ENCODE data around the gene HP1BP3.
A peak's percentile ranks its signal among the peaks of the same experiment; 100 is the strongest.

HP1BP3 gene, protein sequence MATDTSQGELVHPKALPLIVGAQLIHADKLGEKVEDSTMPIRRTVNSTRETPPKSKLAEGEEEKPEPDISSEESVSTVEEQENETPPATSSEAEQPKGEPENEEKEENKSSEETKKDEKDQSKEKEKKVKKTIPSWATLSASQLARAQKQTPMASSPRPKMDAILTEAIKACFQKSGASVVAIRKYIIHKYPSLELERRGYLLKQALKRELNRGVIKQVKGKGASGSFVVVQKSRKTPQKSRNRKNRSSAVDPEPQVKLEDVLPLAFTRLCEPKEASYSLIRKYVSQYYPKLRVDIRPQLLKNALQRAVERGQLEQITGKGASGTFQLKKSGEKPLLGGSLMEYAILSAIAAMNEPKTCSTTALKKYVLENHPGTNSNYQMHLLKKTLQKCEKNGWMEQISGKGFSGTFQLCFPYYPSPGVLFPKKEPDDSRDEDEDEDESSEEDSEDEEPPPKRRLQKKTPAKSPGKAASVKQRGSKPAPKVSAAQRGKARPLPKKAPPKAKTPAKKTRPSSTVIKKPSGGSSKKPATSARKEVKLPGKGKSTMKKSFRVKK

DNA sequence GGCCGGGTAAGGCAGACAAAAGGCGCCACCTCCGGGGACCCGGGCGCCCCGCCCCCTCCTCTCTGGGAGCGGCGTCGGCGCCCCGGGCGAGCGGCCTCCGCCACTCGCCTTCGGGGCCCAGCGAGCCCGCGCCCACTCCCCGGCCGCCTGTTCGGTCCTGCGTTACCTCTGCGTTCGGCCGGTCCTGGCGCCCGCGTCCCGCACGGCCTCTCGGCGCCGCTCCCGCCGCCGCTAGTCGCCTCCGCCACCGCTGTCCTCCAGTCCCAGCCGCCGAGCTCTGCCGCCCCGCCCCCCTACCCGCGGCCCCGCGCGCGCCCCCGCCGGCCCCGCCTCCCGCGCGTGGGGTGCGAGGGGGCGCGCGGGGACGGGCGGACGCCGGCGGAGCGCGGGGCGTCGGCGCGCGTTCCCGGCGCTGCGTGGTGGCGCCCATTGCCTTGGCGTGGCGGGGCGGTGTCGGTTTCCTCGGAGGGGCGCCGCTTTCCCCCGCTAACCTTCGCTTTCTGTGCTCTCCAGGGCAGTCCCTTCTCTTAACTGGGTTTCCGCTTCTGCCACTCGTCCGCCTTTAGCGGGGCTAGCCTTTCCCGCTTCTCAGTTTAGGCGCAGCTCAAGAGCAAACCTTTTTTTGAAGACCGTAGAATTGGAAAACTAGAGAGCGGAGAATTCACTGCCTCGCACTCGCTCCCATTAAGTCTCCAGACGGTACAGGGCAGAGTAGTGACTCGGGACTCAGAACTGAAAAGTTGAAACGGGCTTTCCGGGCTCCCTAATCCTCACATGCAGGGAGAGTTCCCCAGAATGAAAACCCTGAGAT, at the start of gene HP1BP3:
Gene HP1BP3 (minus strand): TSS at position 279 of the 811 bp plus-strand sequence. CDS start 6,867 bp downstream, outside the sequence.
- TF ChIP-seq, protein P1, sequence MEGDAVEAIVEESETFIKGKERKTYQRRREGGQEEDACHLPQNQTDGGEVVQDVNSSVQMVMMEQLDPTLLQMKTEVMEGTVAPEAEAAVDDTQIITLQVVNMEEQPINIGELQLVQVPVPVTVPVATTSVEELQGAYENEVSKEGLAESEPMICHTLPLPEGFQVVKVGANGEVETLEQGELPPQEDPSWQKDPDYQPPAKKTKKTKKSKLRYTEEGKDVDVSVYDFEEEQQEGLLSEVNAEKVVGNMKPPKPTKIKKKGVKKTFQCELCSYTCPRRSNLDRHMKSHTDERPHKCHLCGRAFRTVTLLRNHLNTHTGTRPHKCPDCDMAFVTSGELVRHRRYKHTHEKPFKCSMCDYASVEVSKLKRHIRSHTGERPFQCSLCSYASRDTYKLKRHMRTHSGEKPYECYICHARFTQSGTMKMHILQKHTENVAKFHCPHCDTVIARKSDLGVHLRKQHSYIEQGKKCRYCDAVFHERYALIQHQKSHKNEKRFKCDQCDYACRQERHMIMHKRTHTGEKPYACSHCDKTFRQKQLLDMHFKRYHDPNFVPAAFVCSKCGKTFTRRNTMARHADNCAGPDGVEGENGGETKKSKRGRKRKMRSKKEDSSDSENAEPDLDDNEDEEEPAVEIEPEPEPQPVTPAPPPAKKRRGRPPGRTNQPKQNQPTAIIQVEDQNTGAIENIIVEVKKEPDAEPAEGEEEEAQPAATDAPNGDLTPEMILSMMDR (conservative IDR thresholded peaks at IDR 0.05; ENCODE audit: low read depth, low read length): no peak
- H3K4me3 ChIP-seq (ENCODE audit: low read depth, low read length): peak within 1 kb of the TSS; percentile 98
- peak; percentile 71 for DNase-seq (ENCODE audit: low read depth)

DNA sequence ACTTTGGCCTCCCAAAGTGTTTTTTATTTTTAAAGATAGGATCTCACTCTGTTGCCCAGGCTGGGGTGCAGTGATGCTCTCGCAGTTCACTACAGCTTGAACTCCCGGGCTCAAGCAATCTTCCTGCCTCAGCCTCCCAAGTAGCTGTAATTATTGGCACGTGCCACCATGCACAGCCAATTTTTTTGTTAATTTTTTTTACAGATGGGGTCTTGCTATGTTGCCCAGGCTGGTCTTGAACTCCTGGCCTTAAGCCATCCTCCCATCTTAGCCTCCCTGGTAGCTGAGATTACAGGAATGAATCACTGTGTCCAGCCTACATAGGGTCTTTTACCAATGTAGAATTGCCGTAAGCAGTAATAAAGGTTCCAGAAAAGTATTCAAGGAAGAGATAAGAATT, 49.1 kb upstream of the HP1BP3 start:
- DNase-seq (ENCODE audit: low read depth): no peak
- no peak overlapping the region for H3K4me3 ChIP-seq (ENCODE audit: low read depth, low read length)
- TF ChIP-seq, protein P1 (conservative IDR thresholded peaks at IDR 0.05; ENCODE audit: low read depth, low read length): no peak

DNA sequence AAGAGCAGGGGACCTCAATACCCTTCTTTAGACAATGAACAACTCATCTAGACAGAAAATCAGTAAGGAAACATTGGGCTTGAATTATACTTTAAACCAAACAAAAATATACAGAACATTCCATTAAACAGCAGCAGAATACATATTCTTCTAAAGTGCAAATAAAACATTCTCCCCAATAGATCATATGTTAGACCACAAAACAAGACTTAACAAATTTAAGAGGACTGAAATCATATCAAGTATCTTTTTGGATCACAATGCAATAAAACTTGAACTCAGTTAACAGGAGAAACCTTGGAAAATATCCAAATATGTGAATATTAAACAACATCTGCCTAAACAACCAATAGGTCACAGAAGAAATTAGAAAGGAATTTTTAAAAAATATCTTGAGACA, 47.7 kb upstream of the HP1BP3 start:
- H3K4me3 ChIP-seq (ENCODE audit: low read depth, low read length): no peak overlapping the region
- DNase-seq (ENCODE audit: low read depth): peak; percentile 61
- TF ChIP-seq, protein P1 (conservative IDR thresholded peaks at IDR 0.05; ENCODE audit: low read depth, low read length): no peak

DNA sequence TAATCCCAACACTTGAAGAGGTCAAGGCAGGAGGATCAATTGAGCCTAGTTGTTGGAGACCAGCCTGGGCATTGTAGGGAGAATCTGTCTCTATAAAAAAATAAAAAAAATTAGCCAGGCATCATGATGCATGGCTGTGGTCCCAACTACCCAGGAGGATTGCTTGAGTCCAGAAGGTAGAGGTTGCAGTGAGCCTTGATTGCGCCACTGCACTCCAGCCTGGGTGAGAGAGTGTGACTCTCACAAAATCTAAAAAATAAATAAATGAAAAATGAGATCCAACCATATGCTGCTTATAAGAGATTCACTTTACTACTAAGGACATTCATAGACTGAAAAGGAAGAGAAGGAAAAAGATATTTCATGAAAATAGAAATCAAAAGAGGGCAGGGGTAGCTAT, 47.1 kb upstream of the HP1BP3 start:
- TF ChIP-seq, protein P1 (conservative IDR thresholded peaks at IDR 0.05; ENCODE audit: low read depth, low read length): no peak
- H3K4me3 ChIP-seq (ENCODE audit: low read depth, low read length): no peak overlapping the region
- DNase-seq (ENCODE audit: low read depth): no peak

DNA sequence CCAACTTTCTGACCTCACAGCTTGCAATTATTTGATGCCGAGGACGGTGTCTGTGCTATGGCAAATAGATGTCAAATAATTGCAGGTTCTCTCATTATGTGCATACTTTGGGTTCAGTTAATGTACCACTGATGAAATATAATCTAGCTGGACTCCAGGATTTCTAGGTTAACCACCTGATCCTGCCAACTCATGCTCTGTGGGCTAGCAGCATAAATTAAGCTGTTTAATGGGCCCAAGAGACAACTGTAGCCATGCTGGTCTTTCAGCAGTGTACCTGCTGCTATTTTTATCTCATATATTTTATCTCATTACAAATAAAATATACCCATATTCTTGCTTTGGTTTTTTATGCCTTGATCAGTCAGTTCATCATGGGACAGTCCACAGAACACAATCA, 43.3 kb upstream of the HP1BP3 start:
- DNase-seq (ENCODE audit: low read depth): no peak
- H3K4me3 ChIP-seq (ENCODE audit: low read depth, low read length): no peak overlapping the region
- TF ChIP-seq, protein P1 (conservative IDR thresholded peaks at IDR 0.05; ENCODE audit: low read depth, low read length): no peak

DNA sequence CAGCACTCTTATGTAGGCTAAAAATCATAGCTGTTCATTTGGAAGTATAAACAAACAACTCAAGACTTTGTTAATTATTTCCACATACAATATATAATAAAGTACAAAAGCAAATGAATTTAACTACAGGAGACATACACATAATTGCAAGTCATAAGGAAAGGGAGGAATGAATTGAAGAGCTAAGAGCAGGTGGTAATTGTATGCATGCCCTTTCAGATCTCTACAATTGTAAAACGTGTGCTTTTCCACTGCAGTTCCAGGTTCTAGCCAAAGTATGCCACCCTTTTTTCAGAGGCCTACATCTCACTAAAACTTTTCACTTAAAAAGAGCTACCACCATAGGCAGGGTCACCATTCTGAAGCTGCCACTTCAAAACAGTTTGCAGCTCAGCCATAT, 42.8 kb upstream of the HP1BP3 start:
- no peak for DNase-seq (ENCODE audit: low read depth)
- TF ChIP-seq, protein P1 (conservative IDR thresholded peaks at IDR 0.05; ENCODE audit: low read depth, low read length): no peak
- H3K4me3 ChIP-seq (ENCODE audit: low read depth, low read length): no peak overlapping the region
